ENCODE results near the gene ADM.

The ADM gene

GRCh38 chr11:10354389-10354788, 49.5 kb downstream of the ADM start:
- peaks cover 4% of the 10 kb centered on the region for H3K4me1 ChIP-seq (ENCODE audit: control insufficient read depth, insufficient read depth, low read length)
- no peak overlapping the region for H3K4me3 ChIP-seq (ENCODE audit: low read length)
- H3K27ac ChIP-seq (ENCODE audit: low read length) = no peak overlapping the region
- DNase-seq (ENCODE audit: low read depth, low spot score) = no peak
- no peaks in the 10 kb centered on the region for H3K27me3 ChIP-seq (ENCODE audit: control insufficient read depth, insufficient read depth, low read length)
- no CpG with 5 or more reads among the region's 1 CpG for WGBS (ENCODE audit: insufficient coverage, insufficient read length)
- H3K9me3 ChIP-seq (ENCODE audit: control insufficient read depth, insufficient read depth, low read length) = no peaks in the 10 kb centered on the region
- no peaks in the 10 kb centered on the region for H3K36me3 ChIP-seq (ENCODE audit: control insufficient read depth, insufficient read depth, low read length)

DNA sequence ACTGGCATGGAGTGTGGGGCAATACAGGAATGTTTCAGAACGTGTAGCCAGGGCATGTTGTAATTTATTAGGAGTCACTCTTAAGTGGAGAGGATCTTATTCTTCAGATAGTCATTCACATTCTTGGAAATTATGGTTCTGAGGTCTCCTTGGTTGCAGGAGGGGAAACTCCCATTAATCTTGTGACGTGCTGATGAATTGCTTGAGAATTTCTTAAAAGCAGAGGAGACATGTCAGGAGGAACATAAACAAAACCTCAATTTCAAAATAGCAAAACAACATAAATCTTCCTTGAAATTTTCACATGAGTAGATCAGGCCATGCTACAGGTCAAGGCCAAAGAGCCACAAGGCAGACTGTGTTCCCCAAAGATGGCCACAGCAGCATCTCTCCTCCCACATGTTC, 50.4 kb downstream of the ADM start:
- no CpG with 5 or more reads among the region's 2 CpGs for WGBS (ENCODE audit: insufficient coverage, insufficient read length)
- no peaks in the 10 kb centered on the region for H3K27me3 ChIP-seq (ENCODE audit: control insufficient read depth, insufficient read depth, low read length)
- H3K36me3 ChIP-seq (ENCODE audit: control insufficient read depth, insufficient read depth, low read length) = no peaks in the 10 kb centered on the region
- no peak for DNase-seq (ENCODE audit: low read depth, low spot score)
- no peak overlapping the region for H3K4me3 ChIP-seq (ENCODE audit: low read length)
- H3K4me1 ChIP-seq (ENCODE audit: control insufficient read depth, insufficient read depth, low read length) = peaks cover 4% of the 10 kb centered on the region
- H3K9me3 ChIP-seq (ENCODE audit: control insufficient read depth, insufficient read depth, low read length) = no peaks in the 10 kb centered on the region
- no peak overlapping the region for H3K27ac ChIP-seq (ENCODE audit: low read length)

GRCh38 chr11:10356161-10356560, 51.3 kb downstream of the ADM start:
- Histone ChIP-seq H3K9me3 (ENCODE audit: control insufficient read depth, insufficient read depth, low read length) (no peaks in the 10 kb centered on the region), H3K4me3 (ENCODE audit: low read length) (no peak overlapping the region), H3K4me1 (ENCODE audit: control insufficient read depth, insufficient read depth, low read length) (peaks cover 4% of the 10 kb centered on the region), H3K36me3 (ENCODE audit: control insufficient read depth, insufficient read depth, low read length) (no peaks in the 10 kb centered on the region), H3K27me3 (ENCODE audit: control insufficient read depth, insufficient read depth, low read length) (no peaks in the 10 kb centered on the region), H3K27ac (ENCODE audit: low read length) (no peak overlapping the region)
- no peak for DNase-seq (ENCODE audit: low read depth, low spot score)
